GM23338 (cell line): ENCODE measurements around the gene INSRR. TPM values are rescaled to one million over a fixed set of nuclear protein-coding genes. Genes with fewer than 3 reads are reported as not detected.

ENCODE experiments used
- ATAC-seq: fragments of 200-7000 bp; cut with Tn5 transposase; 3 replicates; pipeline ENCODE4 v1.9.1; 2020
- DNase-seq: peaks from one replicate; pipeline ENCODE4 v3.0.0-alpha.2; 2015; ENCODE audit warnings: low spot score
- H2AFZ ChIP-seq: fragments of 200-600 bp; sonication (generic); 2 replicates; pipeline ENCODE4 v1.8.0; 2016; ENCODE audit warnings: antibody characterized with exemption, mild to moderate bottlenecking, moderate library complexity
- H3F3A ChIP-seq: fragments of 200-600 bp; sonication (generic); replicated peaks from 2 replicates; pipeline ENCODE4 v1.8.0; 2017; ENCODE audit warnings: antibody characterized with exemption, mixed run types, low read depth
- H3K27ac ChIP-seq: fragments of 200-600 bp; sonication (generic); 2 replicates; pipeline ENCODE4 v1.6.1; 2016; ENCODE audit warnings: low read depth
- H3K27me3 ChIP-seq: fragments of 200-600 bp; sonication (generic); 2 replicates; pipeline ENCODE4 v1.8.0; 2016; ENCODE audit warnings: mild to moderate bottlenecking, mixed run types, moderate library complexity; ENCODE audit not compliant: insufficient read depth
- H3K36me3 ChIP-seq: fragments of 200-600 bp; sonication (generic); 2 replicates; pipeline ENCODE4 v1.8.0; 2016; ENCODE audit warnings: mild to moderate bottlenecking; ENCODE audit not compliant: insufficient read depth
- H3K4me1 ChIP-seq: fragments of 200-600 bp; sonication (generic); 2 replicates; pipeline ENCODE4 v1.8.0; 2016; ENCODE audit warnings: mild to moderate bottlenecking, moderate library complexity; ENCODE audit not compliant: insufficient read depth
- H3K4me2 ChIP-seq: fragments of 200-600 bp; sonication (generic); 2 replicates; pipeline ENCODE4 v1.7.1; 2017; ENCODE audit warnings: mixed run types
- H3K4me3 ChIP-seq: fragments of 200-600 bp; sonication (generic); 2 replicates; pipeline ENCODE4 v1.6.1; 2016; ENCODE audit warnings: mixed run types
- H3K79me2 ChIP-seq: fragments of 200-600 bp; sonication (generic); replicated peaks from 2 replicates; pipeline ENCODE4 v1.8.0; 2017; ENCODE audit warnings: mild to moderate bottlenecking; ENCODE audit not compliant: insufficient read depth
- H3K9me2 ChIP-seq: fragments of 200-600 bp; sonication (generic); 2 replicates; pipeline ENCODE4 v1.8.0; 2017; ENCODE audit not compliant: insufficient read depth
- H4K20me1 ChIP-seq: fragments of 200-600 bp; sonication (generic); replicated peaks from 2 replicates; pipeline ENCODE4 v1.8.0; 2017; ENCODE audit warnings: mild to moderate bottlenecking; ENCODE audit not compliant: insufficient read depth
- H3K27ac Mint-ChIP-seq: 2 replicates; pipeline ENCODE4 v1.8.0; 2020; ENCODE audit warnings: inconsistent platforms, mild to moderate bottlenecking, moderate library complexity, mixed read lengths
- H3K27me3 Mint-ChIP-seq: 3 replicates; pipeline ENCODE4 v1.8.0; 2022; ENCODE audit warnings: low read depth, mild to moderate bottlenecking, moderate library complexity, mixed read lengths, inconsistent platforms; ENCODE audit not compliant: insufficient read depth, poor library complexity
- H3K36me3 Mint-ChIP-seq: 3 replicates; pipeline ENCODE4 v1.8.0; 2021; ENCODE audit warnings: low read depth, mild to moderate bottlenecking, inconsistent platforms, moderate library complexity, mixed read lengths
- H3K4me1 Mint-ChIP-seq: 3 replicates; pipeline ENCODE4 v1.8.0; 2020; ENCODE audit warnings: mild to moderate bottlenecking, inconsistent platforms, mixed read lengths
- H3K4me3 Mint-ChIP-seq: 3 replicates; pipeline ENCODE4 v1.8.0; 2021; ENCODE audit warnings: moderate library complexity, mild to moderate bottlenecking, inconsistent platforms, mixed read lengths
- H3K9me3 Mint-ChIP-seq: 3 replicates; pipeline ENCODE4 v1.8.0; 2020; ENCODE audit warnings: moderate library complexity, mild to moderate bottlenecking, inconsistent platforms, mixed read lengths
- CREB1 ChIP-seq: fragments of 250-450 bp; sonication (Bioruptor Pico); IDR thresholded peaks from 2 replicates; pipeline ENCODE4 v1.5.0; 2020; ENCODE audit warnings: low read depth, mild to moderate bottlenecking, moderate library complexity
- EZH2 ChIP-seq: fragments of 200-600 bp; sonication (generic); IDR thresholded peaks from one replicate; pipeline ENCODE4 v1.8.0; 2017; ENCODE audit warnings: antibody characterized with exemption, mild to moderate bottlenecking, low read depth; ENCODE audit not compliant: unreplicated experiment
- EZH2phosphoT487 ChIP-seq: fragments of 200-600 bp; sonication (generic); IDR thresholded peaks from one replicate; pipeline ENCODE4 v1.8.1; 2018; ENCODE audit warnings: antibody characterized with exemption; ENCODE audit not compliant: unreplicated experiment
- JUNB ChIP-seq: IDR thresholded peaks from one replicate; pipeline ENCODE4 v1.6.1; 2016; ENCODE audit warnings: antibody characterized with exemption; ENCODE audit not compliant: unreplicated experiment
- NANOG ChIP-seq: IDR thresholded peaks from 2 replicates; pipeline ENCODE4 v1.6.1; 2016; ENCODE audit warnings: antibody characterized with exemption, borderline replicate concordance
- POLR2AphosphoS5 ChIP-seq: IDR thresholded peaks from 2 replicates; pipeline ENCODE4 v1.6.1; 2016; ENCODE audit warnings: antibody characterized with exemption, low read depth
- STAT1 ChIP-seq: IDR thresholded peaks from one replicate; pipeline ENCODE4 v1.6.1; 2016; ENCODE audit warnings: antibody characterized with exemption; ENCODE audit not compliant: unreplicated experiment
- ZNF331 ChIP-seq: fragments of 250-450 bp; sonication (Bioruptor Pico); IDR thresholded peaks from 2 replicates; pipeline ENCODE4 v1.5.0; 2020; ENCODE audit warnings: low read depth, mild to moderate bottlenecking, moderate library complexity
- polyA plus RNA-seq: library from polyadenylated mRNA; unstranded; fragments of >200 nt; fragmentation: Nextera tagmentation; extraction: Ambion mirVana; gene quantifications from 2 replicates; pipeline ENCODE4 v1.2.1, GENCODE V29; 2016
- total RNA-seq: library from RNA; depleted of rRNA; stranded (reverse); fragments of >200 nt; shearing (Covaris generic); gene quantifications from 2 replicates; pipeline ENCODE4 v1.2.3, GENCODE V29; 2014
- TF ChIP-seq, protein P1 (sequence below): fragments of 250-450 bp; sonication (Bioruptor Pico); IDR thresholded peaks from 2 replicates; pipeline ENCODE4 v1.5.0; 2020; ENCODE audit warnings: mild to moderate bottlenecking, moderate library complexity
- TF ChIP-seq, protein P2 (sequence below), 2 experiments: fragments of 200-600 bp in 1 of 2; sonication (generic) in 1 of 2; conservative IDR thresholded peaks; 2 replicates each; pipeline versions ENCODE4 v1.5.1 to v1.6.1; 2016 to 2017; ENCODE audit warnings: antibody characterized with exemption in 2 of 2, low read depth in 2 of 2, mild to moderate bottlenecking in 2 of 2, moderate library complexity in 1 of 2
- TF ChIP-seq, protein P3 (sequence below): IDR thresholded peaks from one replicate; pipeline ENCODE4 v1.6.1; 2018; ENCODE audit warnings: antibody characterized with exemption; ENCODE audit not compliant: unreplicated experiment
- TF ChIP-seq, protein P4 (sequence below): IDR thresholded peaks from 2 replicates; pipeline ENCODE4 v1.6.1; 2016; ENCODE audit warnings: antibody characterized with exemption

The INSRR gene
- total and polyA plus RNA-seq, 2 experiments from 2014 or later = not detected

DNA sequence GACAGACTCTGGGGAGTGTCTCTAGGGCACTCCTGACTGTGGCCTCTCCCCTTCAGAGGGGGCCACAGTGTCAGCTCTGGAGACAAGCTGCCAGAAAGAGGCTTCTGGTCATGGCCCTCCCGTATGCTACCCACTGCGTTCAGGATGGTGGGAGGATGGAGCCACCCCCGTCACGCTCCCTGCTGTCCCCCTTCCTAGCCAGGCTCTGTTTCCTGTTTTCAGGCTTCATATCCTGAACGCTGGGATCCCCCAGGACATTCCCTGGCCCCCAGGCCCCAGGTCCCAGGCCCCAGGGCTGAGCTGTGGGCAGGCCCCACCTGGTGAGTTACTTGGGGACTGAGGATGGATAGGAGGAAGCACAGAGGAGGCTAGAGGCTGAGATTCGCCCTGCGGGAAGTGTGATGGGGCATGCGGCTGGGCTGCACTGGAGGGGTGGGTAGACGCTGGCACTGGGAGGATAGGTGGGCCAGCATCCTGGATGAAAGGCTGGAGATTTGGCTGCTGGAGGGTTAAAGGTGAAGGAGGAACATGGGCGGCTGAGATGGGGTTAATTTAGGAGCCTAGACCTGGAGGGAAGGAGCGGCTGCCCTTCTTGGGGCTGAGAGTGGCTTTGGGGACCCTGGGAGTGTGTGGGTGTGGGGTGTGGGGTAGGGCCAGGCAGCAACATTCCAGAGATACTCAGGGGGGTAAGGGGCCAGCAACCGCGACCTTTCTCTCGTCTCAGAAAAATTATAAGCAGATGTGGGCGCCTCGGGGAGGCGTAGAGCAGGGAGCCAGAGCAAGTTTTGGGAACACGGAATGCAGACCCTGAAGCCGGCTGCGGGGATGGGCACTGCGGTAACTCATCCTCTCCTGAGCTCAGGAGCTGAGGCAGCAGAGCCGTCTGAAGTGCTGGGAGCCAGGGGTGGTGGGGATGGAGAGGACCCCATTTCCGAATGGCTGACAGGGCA is 43.3 kb upstream of the INSRR start (continued):
- TF ChIP-seq ZNF331 (no peak), POLR2AphosphoS5 (no peak)

DNA sequence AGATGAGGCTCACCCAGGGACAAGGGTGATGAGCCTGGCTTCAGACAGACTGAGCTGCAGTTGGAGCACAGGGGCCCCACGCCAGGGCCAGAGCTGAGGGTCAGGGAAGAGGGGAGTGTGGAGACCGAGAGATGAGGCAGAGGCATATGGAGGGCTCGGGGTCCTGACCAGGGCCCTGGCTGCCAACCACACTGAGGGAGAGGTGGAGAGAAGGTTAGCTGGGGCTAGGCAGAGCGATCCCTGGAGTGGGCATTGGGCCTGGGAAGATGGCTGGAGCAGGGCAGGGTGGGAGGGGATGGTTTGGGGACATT is 42.6 kb upstream of the INSRR start:
- no peaks in the 10 kb centered on the region for H3F3A ChIP-seq
- H3K27ac ChIP-seq = no peak overlapping the region
- peaks cover 24% of the 10 kb centered on the region for H3K4me1 Mint-ChIP-seq
- no peaks in the 10 kb centered on the region for H3K27me3 ChIP-seq
- H3K4me3 Mint-ChIP-seq = no peak overlapping the region
- H3K4me1 ChIP-seq = 0 out of 2 replicates have a peak, but pooled peaks cover 3% of the 10 kb centered on the region
- no peak overlapping the region for H3K4me2 ChIP-seq
- no peak overlapping the region for H3K4me3 ChIP-seq
- ATAC-seq = no peak
- H3K27me3 Mint-ChIP-seq = peaks cover 17% of the 10 kb centered on the region
- H2AFZ ChIP-seq = no peak overlapping the region
- H3K9me3 Mint-ChIP-seq = no peaks in the 10 kb centered on the region
- no peaks in the 10 kb centered on the region; the same call in 1 of the 2 replicates for H4K20me1 ChIP-seq
- no peaks in the 10 kb centered on the region for H3K36me3 ChIP-seq
- H3K36me3 Mint-ChIP-seq = no peaks in the 10 kb centered on the region
- no peak for DNase-seq
- H3K9me2 ChIP-seq = no peaks in the 10 kb centered on the region
- no peak overlapping the region for H3K27ac Mint-ChIP-seq
- no peaks in the 10 kb centered on the region for H3K79me2 ChIP-seq
- TF ChIP-seq, protein P1, sequence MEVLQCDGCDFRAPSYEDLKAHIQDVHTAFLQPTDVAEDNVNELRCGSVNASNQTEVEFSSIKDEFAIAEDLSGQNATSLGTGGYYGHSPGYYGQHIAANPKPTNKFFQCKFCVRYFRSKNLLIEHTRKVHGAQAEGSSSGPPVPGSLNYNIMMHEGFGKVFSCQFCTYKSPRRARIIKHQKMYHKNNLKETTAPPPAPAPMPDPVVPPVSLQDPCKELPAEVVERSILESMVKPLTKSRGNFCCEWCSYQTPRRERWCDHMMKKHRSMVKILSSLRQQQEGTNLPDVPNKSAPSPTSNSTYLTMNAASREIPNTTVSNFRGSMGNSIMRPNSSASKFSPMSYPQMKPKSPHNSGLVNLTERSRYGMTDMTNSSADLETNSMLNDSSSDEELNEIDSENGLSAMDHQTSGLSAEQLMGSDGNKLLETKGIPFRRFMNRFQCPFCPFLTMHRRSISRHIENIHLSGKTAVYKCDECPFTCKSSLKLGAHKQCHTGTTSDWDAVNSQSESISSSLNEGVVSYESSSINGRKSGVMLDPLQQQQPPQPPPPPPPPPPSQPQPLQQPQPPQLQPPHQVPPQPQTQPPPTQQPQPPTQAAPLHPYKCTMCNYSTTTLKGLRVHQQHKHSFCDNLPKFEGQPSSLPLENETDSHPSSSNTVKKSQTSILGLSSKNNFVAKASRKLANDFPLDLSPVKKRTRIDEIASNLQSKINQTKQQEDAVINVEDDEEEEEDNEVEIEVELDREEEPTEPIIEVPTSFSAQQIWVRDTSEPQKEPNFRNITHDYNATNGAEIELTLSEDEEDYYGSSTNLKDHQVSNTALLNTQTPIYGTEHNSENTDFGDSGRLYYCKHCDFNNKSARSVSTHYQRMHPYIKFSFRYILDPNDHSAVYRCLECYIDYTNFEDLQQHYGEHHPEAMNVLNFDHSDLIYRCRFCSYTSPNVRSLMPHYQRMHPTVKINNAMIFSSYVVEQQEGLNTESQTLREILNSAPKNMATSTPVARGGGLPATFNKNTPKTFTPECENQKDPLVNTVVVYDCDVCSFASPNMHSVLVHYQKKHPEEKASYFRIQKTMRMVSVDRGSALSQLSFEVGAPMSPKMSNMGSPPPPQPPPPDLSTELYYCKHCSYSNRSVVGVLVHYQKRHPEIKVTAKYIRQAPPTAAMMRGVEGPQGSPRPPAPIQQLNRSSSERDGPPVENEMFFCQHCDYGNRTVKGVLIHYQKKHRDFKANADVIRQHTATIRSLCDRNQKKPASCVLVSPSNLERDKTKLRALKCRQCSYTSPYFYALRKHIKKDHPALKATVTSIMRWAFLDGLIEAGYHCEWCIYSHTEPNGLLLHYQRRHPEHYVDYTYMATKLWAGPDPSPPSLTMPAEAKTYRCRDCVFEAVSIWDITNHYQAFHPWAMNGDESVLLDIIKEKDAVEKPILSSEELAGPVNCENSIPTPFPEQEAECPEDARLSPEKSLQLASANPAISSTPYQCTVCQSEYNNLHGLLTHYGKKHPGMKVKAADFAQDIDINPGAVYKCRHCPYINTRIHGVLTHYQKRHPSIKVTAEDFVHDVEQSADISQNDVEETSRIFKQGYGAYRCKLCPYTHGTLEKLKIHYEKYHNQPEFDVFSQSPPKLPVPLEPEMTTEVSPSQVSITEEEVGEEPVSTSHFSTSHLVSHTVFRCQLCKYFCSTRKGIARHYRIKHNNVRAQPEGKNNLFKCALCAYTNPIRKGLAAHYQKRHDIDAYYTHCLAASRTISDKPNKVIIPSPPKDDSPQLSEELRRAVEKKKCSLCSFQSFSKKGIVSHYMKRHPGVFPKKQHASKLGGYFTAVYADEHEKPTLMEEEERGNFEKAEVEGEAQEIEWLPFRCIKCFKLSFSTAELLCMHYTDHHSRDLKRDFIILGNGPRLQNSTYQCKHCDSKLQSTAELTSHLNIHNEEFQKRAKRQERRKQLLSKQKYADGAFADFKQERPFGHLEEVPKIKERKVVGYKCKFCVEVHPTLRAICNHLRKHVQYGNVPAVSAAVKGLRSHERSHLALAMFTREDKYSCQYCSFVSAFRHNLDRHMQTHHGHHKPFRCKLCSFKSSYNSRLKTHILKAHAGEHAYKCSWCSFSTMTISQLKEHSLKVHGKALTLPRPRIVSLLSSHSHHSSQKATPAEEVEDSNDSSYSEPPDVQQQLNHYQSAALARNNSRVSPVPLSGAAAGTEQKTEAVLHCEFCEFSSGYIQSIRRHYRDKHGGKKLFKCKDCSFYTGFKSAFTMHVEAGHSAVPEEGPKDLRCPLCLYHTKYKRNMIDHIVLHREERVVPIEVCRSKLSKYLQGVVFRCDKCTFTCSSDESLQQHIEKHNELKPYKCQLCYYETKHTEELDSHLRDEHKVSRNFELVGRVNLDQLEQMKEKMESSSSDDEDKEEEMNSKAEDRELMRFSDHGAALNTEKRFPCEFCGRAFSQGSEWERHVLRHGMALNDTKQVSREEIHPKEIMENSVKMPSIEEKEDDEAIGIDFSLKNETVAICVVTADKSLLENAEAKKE (CRISPR knock-in tag) = no peak
- TF ChIP-seq, protein P2, sequence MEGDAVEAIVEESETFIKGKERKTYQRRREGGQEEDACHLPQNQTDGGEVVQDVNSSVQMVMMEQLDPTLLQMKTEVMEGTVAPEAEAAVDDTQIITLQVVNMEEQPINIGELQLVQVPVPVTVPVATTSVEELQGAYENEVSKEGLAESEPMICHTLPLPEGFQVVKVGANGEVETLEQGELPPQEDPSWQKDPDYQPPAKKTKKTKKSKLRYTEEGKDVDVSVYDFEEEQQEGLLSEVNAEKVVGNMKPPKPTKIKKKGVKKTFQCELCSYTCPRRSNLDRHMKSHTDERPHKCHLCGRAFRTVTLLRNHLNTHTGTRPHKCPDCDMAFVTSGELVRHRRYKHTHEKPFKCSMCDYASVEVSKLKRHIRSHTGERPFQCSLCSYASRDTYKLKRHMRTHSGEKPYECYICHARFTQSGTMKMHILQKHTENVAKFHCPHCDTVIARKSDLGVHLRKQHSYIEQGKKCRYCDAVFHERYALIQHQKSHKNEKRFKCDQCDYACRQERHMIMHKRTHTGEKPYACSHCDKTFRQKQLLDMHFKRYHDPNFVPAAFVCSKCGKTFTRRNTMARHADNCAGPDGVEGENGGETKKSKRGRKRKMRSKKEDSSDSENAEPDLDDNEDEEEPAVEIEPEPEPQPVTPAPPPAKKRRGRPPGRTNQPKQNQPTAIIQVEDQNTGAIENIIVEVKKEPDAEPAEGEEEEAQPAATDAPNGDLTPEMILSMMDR (conservative IDR thresholded peaks at IDR 0.05; ENCODE audit: low read depth in 2 of 2) = no peak
- TF ChIP-seq NANOG (no peak), EZH2 (no peak), CREB1 (CRISPR knock-in tag) (no peak), STAT1 (no peak), EZH2phosphoT487 (no peak), JUNB (no peak), ZNF331 (no peak), POLR2AphosphoS5 (no peak)
- TF ChIP-seq, protein P3, sequence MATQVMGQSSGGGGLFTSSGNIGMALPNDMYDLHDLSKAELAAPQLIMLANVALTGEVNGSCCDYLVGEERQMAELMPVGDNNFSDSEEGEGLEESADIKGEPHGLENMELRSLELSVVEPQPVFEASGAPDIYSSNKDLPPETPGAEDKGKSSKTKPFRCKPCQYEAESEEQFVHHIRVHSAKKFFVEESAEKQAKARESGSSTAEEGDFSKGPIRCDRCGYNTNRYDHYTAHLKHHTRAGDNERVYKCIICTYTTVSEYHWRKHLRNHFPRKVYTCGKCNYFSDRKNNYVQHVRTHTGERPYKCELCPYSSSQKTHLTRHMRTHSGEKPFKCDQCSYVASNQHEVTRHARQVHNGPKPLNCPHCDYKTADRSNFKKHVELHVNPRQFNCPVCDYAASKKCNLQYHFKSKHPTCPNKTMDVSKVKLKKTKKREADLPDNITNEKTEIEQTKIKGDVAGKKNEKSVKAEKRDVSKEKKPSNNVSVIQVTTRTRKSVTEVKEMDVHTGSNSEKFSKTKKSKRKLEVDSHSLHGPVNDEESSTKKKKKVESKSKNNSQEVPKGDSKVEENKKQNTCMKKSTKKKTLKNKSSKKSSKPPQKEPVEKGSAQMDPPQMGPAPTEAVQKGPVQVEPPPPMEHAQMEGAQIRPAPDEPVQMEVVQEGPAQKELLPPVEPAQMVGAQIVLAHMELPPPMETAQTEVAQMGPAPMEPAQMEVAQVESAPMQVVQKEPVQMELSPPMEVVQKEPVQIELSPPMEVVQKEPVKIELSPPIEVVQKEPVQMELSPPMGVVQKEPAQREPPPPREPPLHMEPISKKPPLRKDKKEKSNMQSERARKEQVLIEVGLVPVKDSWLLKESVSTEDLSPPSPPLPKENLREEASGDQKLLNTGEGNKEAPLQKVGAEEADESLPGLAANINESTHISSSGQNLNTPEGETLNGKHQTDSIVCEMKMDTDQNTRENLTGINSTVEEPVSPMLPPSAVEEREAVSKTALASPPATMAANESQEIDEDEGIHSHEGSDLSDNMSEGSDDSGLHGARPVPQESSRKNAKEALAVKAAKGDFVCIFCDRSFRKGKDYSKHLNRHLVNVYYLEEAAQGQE = no peak
- TF ChIP-seq, protein P4, sequence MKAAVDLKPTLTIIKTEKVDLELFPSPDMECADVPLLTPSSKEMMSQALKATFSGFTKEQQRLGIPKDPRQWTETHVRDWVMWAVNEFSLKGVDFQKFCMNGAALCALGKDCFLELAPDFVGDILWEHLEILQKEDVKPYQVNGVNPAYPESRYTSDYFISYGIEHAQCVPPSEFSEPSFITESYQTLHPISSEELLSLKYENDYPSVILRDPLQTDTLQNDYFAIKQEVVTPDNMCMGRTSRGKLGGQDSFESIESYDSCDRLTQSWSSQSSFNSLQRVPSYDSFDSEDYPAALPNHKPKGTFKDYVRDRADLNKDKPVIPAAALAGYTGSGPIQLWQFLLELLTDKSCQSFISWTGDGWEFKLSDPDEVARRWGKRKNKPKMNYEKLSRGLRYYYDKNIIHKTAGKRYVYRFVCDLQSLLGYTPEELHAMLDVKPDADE = no peak
